ENCODE measurements around the gene GDF10.

GDF10 gene, protein sequence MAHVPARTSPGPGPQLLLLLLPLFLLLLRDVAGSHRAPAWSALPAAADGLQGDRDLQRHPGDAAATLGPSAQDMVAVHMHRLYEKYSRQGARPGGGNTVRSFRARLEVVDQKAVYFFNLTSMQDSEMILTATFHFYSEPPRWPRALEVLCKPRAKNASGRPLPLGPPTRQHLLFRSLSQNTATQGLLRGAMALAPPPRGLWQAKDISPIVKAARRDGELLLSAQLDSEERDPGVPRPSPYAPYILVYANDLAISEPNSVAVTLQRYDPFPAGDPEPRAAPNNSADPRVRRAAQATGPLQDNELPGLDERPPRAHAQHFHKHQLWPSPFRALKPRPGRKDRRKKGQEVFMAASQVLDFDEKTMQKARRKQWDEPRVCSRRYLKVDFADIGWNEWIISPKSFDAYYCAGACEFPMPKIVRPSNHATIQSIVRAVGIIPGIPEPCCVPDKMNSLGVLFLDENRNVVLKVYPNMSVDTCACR

DNA sequence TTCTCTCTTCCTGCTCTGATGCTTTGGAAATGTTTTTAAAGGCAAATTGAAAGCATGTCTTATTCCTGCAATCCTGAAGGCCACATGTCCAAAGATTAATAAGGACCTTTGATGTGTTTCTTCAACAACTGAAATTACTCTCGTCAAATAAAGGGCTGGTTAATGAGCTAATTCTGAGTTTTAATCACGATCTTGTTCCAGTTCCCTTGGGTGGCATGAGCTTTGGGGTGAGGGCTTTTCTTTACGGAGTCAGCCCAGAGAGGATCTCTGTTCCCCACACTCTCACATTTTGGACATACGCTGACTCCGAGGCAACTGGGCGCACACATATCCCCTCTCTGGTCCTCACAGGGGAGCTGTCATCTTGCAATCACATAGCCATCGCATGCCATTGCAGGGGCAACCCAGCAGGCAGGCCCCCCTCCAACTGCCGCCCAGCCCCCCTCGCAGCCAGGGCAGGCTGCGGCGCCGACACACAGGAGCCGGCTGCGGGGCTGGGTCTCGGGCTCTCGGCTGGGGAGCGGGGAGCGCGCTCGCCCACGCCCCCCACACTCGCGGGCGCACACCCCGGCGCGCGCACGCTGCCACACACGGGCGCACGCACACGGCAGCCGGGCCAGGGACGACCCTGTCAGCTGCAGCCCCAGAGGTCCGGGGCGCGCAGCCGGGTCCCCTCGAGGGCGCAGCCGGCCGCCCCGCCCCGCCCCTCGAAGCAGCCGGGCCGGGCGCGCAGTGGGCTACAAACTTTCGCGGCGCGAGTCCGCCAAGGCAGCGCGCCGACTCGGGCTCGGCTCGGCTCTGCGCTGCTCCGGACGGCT, at the start of gene GDF10:
TSS of gene GDF10 (plus strand) at position 587 of the 818 bp plus-strand sequence. CDS start 455 bp downstream, outside the sequence.
- DNase-seq = no peak

DNA sequence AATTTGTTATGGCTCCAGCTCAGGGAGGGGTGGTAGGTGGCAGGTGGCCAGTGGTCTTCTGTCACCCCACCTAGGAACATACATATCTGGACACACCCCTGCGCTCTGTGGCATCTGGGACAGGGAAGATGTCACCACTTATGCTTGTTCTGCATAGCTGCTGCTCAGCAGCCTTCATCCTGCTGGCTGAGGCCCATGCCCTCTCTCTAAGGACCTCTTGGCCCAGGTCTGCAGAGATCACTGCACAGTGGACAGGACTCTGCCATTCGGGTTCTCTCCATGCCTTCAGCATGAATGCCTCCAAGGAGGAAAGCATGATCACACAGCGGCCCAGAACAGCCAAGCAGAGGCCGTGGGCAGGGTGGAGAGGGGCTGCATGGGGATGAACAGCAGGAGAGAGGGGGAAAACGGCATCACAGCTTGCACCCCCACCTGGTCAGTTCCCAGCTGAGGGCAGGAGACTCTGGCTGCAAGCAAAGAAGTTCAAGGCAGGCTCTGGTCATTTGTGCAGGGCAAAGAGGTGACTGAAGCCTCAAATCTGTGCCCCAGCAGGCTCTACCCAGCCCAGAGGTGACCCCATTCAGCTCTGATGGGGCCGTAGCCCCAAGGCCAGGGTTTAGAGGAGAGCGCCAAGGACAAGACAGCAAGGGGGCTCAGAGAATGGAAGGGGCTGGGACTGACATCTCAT, 47.8 kb upstream of the GDF10 start:
- DNase-seq = no peak

DNA sequence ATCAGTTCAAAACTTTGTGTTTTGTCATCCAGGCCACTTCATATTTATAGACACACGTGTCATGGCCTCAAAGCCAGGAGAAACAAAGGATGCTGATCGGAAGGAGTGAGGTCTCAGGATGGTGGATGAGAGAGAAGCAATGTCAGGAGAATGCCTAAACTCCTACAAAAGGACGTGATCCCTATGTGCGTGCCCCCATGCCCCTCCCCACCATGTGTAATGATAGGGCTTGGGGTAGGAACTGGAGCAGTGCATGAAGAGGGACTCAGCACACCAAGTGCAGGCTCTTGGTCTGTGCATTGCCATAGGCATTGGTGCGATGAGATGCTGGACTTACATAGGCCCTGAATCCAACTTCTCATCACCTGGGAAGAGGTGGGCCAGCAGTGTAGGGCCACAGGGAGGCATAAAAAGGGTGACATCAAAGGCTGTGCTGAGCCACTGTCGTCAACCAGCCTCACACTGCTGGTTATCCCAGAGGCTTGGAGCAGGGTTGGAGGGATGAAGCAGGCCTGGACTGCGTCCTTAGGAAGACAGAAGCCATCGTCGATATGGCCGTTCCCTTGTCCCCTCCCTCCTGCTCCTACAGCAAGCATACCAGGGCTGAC, 46.9 kb upstream of the GDF10 start:
- DNase-seq = no peak

DNA sequence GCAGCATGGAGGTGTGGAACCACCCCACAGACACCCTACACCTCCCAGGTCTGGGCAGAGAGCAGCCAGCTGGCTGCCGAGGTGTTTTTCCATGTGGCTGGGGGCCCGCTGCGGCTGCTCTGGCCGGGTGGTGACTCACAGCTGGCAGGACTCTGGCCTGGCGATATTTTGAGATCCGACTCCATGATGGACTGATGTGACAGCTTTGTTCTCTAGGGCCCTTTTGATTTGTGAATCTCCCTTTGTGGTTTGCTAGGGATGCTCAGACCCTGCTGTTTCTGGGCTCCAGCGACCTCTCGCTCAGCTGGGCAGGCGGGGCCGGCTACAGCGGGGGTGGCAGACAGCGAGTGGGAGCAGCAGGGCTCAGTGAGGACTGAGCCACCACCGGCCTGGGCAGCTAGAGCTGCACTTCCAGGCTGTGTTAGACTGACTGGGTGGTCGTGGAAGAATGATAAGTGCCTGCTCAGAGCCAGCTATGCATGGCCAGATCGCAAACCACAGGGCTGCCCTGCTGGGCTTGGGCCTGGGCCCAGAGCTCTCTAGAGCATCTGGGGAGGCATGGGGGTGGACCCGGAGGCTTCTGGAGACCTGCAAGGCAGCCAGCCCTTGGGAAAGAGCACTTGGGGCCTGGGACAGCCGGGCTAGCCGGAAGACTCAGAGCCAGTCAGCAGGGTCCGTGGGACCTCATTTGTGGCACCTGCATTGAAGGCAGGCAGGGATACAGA, 46.2 kb upstream of the GDF10 start:
- no peak for DNase-seq

DNA sequence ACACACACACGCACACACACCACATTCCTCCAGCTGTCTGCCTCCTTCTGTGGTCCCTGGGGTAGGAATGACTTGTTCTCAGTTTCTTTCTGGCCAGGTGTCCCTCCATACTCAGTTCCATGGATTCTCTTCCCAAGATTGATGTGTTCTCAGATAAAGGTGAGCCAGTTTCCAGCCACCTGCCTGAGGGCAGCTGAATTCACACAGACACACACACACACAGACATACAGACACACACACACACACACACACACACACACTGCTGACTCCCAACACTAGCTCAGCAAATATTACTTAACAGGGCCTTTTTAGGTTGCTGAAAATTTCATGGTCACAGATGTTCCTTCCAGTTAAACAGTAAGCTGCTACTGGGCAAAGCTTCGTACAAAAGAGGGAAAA, 45.4 kb upstream of the GDF10 start:
- DNase-seq = no peak

DNA sequence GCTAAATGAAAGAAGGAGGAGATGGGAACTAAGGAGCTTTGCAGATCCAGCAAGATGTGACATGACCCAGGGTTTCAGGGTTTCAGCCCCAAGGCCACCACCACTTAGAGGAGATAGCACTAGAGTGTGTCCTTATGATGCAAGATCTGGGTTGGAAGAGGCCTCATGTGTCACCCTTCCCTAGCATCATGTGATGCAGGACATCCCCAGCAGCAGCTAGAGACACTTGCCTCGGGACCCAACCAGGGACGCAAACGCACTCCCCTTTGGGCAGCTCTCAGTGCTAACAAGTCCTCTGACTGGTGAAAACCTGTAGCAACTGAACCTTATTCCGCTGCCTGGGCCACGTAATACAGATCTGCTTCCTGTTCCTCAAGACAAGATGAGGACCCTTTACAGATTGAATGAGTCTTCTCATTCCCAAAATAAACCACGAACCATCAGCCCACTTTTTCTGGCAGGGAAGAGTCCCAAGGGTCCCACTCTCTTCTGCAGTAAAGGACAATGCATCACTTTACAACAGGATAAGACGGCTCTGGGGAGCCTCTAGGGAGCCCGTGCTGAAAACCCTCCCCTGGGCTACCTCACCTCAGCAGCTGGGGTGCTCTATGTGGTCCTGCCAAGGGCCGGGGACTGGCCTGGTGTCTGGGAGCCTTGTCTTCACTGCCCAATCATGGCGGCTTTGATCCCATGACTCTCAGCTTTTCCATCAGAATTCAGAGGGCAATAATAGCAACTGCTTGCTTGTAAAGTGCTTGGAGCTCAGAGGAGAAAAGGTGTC, 44.8 kb upstream of the GDF10 start:
- DNase-seq = no peak

DNA sequence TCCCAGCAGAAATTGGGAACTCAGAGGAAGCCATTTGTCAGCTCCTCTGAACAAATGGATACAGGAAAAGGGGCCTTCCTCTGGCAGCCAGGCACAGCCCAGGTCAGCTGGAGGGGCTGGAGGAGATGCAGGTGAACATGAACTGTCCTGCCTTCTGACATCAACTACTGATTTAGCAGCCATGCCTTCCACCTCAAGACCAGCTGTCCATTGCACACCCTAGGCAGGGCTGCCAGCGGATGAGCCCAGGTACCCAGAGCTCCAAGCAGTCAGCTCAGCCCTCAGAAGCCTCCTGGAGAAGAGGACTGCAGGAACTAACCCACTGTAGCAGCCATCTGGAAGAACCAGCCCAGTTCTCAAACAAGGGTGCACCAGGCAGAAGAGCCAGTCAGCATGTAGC, 44.1 kb upstream of the GDF10 start:
- no peak for DNase-seq

DNA sequence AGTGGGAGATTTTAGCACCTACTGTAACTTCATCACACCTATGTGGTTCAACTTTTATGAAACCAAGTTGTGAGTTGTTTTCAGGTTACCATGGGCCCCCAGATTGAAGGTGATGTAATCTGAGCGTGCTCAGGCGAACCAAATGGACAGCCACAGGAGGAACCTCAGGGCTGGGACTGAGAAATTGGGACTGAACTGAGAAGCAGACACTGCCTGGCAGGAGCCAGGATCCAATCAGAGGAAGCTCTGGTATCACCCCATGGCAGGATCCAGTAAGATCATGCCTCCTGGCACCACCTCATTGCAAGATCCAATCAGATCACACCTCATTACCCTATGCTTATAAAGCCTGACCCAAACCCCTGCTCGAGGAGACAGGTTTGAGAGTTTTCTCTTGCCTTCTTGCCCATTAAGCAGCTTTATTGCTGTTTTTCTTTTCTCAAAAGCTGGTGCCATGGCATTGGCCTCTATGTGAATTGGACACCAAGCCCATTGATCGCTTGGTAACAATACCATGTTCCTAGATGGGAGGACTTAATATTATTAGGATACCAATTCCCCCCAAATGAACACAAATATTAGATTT, 43.2 kb upstream of the GDF10 start:
- DNase-seq = no peak

DNA sequence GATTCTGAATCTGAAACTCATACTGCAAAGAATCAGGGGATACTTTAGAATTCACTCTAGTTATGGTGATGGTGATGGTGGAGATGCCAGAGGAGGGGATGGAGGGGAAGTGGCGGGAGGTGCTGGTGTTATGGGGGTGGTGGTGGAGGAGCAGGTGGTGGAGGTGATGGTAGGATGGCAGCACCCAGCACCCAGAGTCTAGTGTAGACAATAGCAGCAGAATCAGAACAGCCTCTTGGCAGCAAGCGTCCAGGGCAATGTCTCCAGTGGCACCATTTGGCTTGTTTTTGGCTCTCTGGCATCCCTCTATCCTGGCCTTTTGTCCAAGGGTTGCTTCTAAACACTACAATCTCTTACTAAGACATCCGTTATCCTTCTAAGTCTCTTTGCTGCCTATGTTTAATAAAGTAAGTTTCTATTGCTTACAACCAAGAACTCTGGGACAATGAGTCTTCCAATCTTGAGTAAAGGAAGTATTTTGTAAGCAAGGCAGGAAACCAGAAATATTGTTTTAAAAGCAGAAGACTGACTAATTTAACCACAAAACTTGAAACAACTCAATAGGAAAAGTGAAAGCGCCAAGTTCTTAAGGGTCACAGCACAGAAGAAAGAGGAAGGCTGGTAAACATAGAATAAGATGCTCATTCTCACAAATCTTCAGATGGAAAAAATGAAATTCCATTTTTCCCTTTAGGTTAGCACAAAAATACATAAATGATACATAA, 42.4 kb upstream of the GDF10 start:
- no peak for DNase-seq

DNA sequence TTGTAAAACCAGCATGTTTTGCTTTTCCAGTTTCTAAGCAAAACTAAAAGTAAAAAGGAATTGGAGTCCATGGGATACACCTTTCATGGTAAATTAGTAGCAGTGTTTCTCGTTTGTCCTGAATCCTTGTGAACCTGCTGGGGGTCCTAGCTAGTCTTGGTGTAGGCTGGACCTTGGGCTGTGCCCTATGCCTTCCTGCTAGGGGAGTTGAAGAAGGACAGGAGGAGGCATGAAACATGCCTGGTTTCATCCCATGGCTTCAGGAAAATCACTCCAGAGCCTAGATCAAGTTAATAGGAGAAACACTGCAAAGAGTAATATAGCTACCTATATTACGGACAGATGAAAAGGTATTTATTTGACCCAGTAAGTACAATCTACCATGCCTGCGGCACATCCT, 41.1 kb upstream of the GDF10 start:
- DNase-seq = no peak

DNA sequence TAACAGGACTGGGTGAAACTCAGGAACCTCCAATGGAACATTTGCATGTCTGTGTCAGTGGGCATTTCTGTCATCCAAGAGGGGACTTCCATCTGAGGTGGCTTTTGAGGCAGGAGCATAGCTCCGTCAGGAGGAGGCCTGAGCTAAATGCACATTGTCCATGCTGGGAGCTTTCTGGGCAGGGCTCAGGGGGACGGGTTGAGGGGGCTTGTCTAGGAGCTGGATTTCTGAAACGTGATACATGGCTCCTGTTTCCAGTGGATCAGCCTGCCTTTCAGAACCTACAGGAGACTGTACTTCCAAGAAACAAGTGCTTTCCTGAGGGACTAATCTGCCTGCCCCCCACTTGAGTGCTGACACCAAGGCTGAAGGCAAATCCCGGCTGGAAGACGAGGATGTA, 40.5 kb upstream of the GDF10 start:
- no peak for DNase-seq

DNA sequence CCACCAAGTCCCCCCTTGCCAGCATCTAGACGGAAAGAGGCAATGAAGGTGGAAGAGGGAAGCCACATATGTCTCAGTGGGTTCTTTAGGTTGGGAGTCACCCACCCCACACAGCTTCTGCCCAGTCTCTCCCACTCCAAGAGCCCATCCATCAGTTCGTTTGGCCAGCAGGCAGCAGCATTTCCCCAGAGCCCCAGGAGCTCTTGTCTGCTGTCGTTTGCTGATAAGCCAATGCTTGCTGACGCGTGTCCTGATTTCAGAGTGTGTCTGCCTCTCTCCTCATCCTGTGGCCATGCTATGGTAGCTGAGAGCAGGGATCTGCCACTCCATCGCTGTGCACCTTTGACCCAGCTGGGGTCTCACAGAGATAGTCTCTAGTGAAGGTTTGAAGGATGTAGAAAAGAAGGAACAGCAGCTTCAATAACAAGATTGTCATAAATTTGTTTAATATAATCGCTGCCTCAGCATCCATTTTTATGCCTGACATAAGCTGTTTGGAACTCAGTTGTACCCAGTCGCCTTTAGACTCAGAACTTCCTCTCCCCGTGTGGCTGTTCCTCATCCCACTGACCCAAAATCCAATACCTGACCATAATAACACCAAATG, 39.4 kb upstream of the GDF10 start:
- no peak for DNase-seq

DNA sequence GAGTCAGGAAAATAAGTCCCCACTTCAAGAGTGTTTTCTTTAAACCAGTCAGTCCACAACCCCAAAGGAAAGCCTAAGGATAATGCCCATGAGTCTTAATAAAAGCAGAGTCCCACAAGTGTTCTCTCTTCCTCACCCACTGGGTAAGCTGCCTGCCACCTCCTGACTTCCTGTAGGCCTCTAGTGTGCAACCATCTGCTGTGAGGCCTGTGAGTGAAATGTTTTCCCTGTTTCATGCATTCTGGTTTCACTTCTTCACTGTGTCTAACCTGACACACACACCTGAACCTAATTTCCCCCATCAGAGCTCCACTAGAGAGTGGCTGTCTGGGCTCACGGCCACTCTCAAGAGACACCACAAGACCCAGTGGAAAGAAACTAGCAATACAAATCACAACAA, 38.9 kb upstream of the GDF10 start:
- no peak for DNase-seq

DNA sequence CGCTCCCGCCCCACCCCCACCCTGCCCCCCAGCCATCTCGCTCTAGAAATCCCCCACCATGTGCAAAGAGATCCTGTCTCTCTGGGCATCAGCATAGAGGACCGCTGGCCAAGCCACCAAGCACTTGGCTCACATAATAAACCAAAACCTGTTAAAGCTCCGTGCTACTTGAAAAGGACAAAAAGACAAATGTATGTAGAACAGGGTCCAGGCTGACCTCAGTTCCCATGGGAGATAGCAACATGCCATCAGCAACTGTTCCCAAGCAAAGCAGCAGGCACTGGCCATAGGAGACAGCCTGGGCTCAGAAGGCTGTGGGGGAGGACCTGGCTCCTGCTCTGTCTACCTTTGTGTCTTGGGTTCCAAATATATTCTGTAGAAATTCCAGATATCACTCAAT, 38.4 kb upstream of the GDF10 start:
- DNase-seq = no peak

DNA sequence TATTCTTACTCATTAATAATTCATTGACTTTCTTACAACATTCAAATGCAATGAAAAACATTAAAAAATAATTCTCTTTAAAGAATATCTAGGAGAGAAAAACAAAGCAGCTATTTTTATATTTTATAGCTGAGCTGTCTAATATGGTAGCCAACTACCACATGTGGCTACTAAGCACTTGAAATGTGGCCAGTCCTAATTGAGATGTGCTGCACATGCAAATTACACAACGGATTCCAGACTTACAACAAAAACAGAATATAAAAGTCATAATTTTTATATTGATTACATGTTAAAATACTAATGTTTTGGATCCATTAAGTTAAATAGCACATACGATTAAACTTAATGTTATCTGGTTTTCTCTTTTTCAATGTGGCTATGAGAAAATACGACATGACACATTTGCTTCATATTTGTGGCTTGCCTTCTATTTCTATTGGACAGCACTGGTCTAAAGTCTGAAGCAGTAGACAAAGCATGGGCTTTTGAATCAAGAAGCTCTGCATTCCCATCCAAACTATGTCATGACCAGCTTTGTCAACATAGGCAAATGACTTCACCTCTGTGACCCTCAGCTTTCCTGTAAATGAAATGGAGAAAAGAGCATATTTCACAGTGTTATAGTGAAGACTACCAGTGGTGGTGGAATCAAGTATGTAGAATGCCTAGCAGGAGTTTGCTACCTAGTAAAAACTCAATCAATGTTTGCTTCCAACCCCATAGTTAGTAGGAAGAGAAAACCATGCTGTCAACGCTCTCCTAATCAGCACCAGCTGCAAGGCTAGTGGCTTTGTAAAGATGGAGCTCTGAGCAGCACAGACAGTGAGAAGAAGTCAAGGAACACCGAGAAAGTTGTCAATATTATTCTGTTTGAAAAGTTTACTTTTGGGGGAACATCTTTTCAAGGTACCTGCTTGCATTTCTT, 37.1 kb upstream of the GDF10 start:
- no peak for DNase-seq

DNA sequence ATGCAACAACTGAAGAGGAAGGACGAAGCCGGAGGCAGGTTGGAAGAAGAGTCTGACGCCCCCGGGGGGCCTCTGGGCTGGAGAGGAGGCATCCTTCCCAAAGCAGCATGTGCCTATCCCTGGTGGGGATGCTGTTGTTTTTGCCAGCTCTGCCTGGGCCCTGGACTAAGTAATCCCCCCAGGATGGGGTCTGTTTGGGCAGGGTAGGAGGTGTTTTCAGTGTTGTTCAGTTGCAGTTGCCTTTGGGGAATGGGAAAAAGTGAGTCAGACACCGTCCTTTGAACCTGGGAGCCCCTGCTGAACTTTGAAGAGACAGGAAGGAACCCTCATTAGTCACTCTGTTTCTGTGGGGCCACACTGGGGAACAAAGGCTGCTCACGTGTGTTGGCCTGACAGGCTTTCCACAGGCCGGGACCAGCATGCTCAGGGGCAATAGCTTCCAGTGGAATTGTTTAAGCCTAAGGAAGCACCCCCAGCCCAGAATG, 35.2 kb upstream of the GDF10 start:
- no peak for DNase-seq

DNA sequence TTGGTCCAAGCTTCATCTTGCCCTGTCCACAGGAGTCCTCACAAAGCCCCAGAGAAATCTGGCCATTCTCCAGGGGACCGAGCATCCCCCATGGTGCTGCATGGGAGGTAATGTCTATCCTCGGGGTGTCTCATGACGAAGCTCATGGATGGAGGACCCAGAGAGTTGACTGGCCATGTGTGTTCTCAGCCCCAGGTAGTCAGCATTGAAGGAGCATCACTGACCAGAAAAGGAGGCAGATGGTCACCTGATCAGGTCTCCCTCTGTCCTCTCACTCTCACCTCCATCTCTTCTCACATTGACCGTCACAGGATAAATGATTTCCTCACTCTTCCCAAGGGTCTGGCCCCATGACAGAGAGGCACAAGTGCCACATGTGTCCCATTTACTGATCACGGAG, 33.4 kb upstream of the GDF10 start:
- no peak for DNase-seq

DNA sequence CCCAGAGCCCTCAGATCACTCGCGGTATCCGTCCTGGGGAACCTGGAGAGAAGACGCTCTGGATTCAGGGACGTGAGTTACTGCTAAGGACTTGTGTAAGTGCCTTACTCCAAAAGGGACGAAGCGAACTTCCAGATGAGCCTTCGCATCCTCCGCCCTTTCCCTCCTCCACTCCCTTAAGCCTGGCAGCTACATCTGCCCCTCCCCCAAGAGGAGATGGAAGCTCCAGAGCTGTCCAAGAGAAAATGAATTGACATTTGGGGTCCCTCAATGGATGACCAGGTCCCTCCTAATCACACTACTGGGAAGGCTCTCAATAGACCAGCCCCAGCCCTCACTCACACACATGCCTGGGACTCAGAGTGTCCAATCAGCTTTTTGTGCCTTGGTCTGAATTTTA, 31.3 kb upstream of the GDF10 start:
- DNase-seq = no peak

DNA sequence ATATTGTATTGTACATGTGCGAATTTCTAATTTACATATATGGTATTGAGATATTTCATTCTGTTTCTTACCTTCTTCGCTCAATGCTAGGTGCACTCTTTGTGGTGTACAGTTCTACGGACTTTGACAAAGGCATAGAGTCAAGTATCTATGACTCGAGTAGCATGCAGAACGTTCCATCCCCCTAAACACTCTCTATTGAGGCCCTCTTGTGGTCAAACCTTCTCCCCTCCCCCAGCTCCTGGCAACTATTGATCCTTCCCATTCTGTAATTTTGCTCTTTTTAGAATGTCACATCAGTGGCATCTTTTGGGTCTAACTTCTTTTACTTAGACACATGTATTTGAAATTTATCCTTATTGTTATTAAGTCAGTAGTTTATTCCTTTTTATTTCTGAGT, 30.7 kb upstream of the GDF10 start:
- DNase-seq = no peak
